ENCODE measurements around the gene HOXA5. TPM values are rescaled to one million over a fixed set of nuclear protein-coding genes. Genes with fewer than 3 reads are reported as not detected.

HOXA5 gene
- total RNA-seq, 1 donor from 2014 or later, result 5.6 TPM

DNA sequence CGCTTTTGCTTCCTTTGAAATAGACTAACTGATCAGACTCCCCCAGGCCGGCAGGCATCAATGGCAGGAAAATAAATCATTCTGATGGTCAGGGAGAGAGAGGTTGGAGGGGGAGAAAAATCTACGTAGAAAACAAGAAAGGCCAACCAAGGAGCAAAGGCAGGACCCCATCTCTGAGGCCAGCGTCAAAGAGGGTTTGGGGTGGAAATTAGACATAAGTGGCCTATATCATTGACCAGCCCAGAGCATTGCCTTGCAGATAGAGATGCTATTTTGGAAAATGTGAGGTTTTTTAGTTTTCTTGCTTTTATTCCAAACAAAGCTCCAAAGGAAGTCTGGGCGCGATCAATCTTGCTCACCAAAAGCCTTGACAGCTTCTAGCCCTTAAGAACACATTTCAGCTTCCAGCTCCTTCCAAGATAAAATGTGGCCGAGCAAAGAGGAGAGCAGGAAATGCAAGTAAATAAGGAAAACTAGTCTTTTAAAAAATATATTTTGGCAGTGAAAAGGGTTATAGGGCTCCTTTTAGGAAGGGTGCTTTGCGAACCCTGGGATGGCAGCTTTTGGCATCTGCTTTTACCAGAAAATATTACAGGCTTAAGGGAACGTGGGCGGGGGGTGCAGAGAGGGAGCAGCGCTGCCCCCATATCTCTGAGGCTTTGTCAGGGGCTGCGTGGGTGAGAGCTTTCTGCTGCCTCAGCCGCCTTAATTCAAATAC, 39.0 kb downstream of the HOXA5 start:
- ATAC-seq, result no peak

- ATAC-seq, result no peak
Measured at GRCh38 chr7:27103489-27104226, 39.8 kb downstream of the HOXA5 start.

GRCh38 chr7:27102581-27103442, 40.7 kb downstream of the HOXA5 start, which contains the start of gene HOXA2:
TSS of gene HOXA2 (minus strand) at chr7:27102683. CDS start at chr7:27102500, 183 bp downstream.
- ATAC-seq, result peak; percentile 41

DNA sequence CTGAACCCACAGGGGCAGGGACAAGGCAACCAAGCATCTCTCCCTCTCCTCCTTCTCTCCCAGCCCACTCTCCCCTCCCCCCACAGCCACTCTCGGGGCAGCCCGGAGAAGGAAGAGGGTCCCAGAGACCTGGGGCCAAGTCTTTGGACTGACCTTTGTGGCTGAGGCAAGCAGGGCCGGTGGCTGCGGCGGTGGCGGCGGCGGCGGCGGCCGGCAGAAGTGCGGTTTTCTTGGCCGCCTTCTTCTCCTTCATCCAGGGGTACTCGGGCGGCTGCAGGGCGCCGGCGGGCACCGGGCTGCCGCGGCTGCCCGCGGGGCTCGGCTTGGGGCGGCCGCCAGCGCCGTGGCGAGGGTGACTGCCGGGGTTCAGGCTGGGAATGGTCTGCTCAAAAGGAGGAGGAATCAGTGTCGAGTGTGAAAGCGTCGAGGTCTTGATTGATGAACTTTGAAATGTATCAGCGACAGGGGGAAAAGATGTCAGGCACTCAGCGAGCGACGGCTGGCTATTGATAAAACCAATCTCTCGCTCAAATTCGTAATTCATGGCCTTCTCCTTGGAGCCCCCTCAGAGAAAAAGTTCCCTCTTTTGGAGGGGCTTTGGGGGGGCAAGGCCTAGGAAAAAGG, 41.4 kb downstream of the HOXA5 start:
- no peak for ATAC-seq

- no peak for ATAC-seq
Measured at GRCh38 chr7:27101171-27101956, 42.1 kb downstream of the HOXA5 start.

- no peak for ATAC-seq
Measured at GRCh38 chr7:27100694-27101170, 42.7 kb downstream of the HOXA5 start.

- ATAC-seq, result no peak
Measured at GRCh38 chr7:27099453-27100370, 43.8 kb downstream of the HOXA5 start.

DNA sequence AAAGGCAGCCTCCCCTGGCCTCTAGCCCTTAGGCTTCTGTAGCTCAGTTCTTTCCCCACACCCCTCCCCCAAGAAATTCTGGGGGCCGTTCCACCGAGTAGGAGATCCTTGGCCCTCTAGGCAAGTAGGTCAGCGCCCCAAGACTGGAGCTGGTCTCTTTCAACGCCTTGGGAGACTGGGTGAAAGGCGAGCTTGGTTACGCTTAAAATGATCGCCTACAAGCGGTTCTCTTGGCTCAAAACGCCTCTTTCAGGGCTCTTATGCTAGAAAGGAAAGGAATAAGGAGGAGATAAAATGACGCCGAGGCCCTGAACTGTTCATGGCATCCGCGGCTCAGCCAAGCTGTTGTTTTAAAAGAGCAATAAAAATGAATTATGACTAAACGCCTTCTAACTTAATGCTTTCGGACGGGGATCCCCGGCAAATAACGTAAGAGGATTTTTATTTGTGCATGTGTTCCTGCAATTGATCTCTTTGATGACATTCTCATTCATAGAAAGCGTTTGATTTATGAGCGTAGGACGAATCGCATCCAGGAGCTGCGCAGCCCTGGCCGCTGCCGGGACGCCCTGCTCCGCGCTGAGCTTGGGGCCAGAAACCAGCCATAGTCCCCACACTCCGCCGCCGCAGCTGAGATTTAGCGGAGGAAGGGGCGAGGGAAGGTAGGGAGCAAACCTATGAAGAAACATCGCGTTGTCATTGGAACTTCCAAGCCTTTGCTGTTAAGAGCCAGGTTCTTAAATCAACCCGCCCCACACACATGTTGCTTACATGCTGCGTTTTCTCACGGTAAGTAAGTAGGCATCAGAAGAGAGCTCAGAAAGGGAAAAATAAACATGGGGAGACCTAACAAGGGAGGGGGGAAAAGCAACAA, 44.7 kb downstream of the HOXA5 start:
- no peak for ATAC-seq

DNA sequence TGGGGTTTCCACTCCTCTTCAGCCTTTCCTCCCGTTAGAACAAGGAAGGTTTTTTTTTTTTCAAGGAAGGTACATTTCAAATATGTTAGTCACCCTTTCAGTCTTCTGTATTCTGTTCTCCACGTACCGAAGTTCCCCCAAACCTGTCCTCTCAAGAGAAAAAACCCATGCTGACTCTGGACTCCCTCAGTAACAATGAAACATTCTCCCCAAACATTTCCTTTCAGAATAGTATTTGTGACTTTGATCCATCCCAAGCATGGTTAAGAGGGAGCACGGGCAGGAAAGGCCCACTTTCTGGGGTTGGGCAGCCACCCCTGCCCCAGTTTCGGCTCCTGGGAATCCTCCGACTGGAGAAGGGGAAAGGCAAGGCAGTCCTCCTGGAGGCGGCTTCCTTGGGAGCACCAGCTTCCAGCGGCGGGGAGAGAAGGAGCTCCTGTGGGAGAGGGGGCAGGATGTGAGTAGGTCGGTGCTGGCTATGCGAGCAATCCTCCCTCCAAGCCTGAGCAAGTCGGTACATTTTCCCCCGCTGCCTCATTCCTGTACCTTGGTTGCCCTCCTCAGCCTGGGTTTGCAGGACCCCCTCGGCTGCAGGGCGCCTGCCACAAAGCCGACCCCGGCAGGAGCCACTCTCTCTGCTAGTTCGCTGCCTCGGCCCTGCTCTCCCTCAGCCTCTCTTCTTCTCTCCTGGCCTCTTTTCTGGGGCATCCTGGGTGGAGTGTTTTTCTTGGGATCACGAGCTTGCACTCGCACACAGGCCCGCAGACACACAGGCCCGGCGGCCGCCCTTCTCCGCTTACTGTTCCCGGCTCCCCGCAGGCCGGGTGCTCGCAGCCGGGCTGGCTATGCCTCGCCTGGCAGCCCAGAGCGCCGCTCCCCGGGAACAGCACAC, 45.5 kb downstream of the HOXA5 start:
- peak; percentile 23 for ATAC-seq

DNA sequence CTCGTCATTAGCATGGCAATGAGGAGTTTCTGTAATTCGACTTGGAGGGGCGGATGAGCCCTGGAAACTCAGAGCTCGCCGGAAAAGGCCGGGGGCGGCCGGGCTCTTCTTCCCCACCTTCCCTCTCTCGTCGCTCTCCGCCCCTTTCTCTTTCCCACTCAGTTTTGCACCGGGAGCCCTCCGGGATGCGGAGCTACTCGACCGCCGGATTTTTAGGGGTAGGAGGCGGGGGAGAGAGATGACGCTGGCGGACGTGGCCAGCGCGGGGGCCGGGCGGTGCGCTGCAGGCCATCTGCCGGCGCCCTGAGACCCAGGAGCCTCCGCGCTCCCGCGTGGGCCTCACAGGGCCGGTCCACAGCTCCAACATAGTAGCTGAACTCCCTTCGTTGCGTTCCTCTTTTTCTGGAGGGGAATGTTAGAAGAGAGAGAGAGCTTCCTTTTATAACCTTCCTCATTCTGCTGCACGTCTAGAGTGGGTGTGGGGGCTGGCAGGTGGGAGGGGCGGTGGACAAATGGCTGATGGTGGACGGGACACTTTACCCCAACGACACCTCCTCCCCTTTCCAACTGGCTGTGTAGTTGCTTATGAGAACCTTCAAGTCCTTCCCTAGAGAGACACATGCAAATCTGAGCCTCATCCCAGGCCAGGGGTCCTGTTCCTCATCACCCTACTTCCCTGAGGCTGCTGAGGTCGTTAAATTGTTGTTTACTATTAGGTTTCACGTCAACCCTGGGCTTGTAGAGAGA, 46.5 kb downstream of the HOXA5 start:
- ATAC-seq, result peak; percentile 19

GRCh38 chr7:27095897-27096767, 47.3 kb downstream of the HOXA5 start, which contains the start of gene HOXA1:
TSS of gene HOXA1 (minus strand) at chr7:27096000. CDS start at chr7:27095912, 88 bp downstream.
- ATAC-seq, result peak; percentile 85

GRCh38 chr7:27095050-27095896, 48.2 kb downstream of the HOXA5 start:
- ATAC-seq, result peak; percentile 1

DNA sequence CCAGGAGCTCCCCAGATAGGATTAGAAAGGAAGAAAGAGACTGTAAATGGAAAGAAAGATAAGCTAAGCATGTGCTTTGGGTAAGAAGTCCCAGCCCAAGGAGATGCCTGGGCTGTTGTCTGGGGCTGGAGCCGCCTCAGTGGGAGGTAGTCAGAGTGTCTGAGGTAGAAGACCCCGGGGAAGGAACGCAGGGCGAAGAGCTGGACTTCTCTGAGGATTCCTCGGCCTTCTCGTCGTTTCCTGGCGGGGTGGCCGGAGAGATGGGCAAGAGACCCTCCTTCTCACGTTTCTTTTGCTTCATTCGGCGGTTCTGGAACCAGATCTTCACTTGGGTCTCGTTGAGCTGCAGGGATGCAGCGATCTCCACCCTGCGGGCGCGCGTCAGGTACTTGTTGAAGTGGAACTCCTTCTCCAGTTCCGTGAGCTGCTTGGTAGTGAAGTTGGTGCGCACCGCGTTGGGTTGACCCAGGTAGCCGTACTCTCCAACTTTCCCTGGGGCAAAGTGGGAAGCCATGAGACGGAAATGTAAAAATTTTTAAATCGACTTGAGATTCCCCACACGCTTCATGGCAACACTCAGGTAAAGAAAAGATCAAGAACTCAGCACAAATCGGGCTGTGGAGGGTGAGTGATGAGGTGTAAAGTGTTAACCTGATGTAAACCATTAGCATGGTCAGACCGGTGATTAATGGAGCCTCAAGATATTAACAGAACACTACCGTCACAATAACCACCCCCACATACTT, 49.0 kb downstream of the HOXA5 start:
- ATAC-seq, result no peak

DNA sequence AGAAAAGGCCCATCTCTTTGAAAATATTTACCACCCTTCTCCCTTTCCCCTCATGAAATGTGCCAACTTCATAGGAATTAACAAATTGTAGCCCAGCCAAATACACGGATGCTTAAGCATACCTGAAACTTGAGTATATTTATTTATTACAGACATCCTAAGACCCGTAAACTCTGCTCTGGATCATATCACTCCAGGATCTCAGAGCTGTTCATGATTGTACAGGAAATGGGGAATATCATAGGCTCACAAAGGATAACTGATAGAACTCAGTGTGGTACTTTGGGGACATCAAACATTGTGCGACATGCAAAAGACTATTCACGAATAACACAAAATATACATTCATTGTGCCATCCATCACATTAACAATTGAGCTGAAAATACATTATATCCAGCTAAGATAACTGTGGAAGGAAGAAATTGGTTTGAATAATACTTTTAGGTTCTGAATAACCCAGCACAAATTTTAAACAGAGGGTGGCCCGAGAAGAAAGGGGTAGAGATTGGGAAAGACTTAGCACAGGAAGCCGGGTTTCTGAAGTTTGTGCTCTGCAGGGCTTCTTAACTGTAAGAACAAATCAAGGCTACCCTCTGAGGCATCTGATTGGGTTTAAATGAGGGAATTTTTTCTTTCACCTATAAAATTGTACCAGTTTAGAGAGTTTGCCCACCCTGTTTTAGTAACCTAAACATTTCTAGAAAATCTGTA, 50.1 kb downstream of the HOXA5 start:
- ATAC-seq, result no peak

All from esophagus mucosa (tissue), 1 donor.